CD4-positive, alpha-beta T cell (primary cell): Measurements from ENCODE around the gene SMOC1. TPM values are rescaled to one million over a fixed set of nuclear protein-coding genes. Genes with fewer than 3 reads are reported as not detected.

Source experiments
- ATAC-seq: fragments of 200-7000 bp; cut with Tn5 transposase; one replicate; pipeline ENCODE4 v1.10.0; 2022; ENCODE audit warnings: mild to moderate bottlenecking; ENCODE audit not compliant: poor library complexity
- CTCF ChIA-PET: fragments of 350-600 bp; sonication (Branson Sonifier 250); formaldehyde crosslinking; loops from one replicate; lab custom pipeline; 2021; ENCODE audit warnings: antibody characterized with exemption, inconsistent platforms; lab: Charles Lee
- POLR2A ChIA-PET: fragments of 350-600 bp; sonication (Branson Sonifier 250); formaldehyde crosslinking; loops from one replicate; lab custom pipeline; 2021; ENCODE audit warnings: antibody characterized with exemption, inconsistent platforms; lab: Charles Lee
- DNase-seq, 14 experiments: peaks; one replicate each; pipeline ENCODE4 v3.0.0-alpha.2; 2013 to 2020; ENCODE audit warnings: mixed read lengths in 2 of 14
- H3K27ac ChIP-seq, 2 donors: one replicate each; pipeline versions ENCODE4 v1.5.1 to v1.7.0; 2013; ENCODE audit warnings: low read length in 2 of 2, low read depth in 1 of 2, mild to moderate bottlenecking in 1 of 2
- H3K27me3 ChIP-seq, 2 experiments: 1 replicate in 1 of 2; 2 replicates in 1 of 2; pipeline versions ENCODE4 v1.6.1 to v1.7.0; 2013; ENCODE audit warnings: low read length in 2 of 2, control low read depth in 1 of 2, mild to moderate bottlenecking in 1 of 2, moderate library complexity in 1 of 2; ENCODE audit not compliant: insufficient read depth in 2 of 2, control insufficient read depth in 1 of 2
- H3K36me3 ChIP-seq: one replicate; pipeline ENCODE4 v1.6.1; 2013; ENCODE audit warnings: low read length, control low read depth; ENCODE audit not compliant: insufficient read depth
- H3K4me1 ChIP-seq: one replicate; pipeline ENCODE4 v1.6.1; 2013; ENCODE audit warnings: low read length, control low read depth; ENCODE audit not compliant: insufficient read depth
- H3K4me3 ChIP-seq: one replicate; pipeline ENCODE4 v1.5.1; 2013; ENCODE audit warnings: mild to moderate bottlenecking, low read length, moderate library complexity
- H3K9me3 ChIP-seq, 2 experiments: 1 replicate in 1 of 2; 2 replicates in 1 of 2; pipeline versions ENCODE4 v1.6.1 to v1.7.0; 2013; ENCODE audit warnings: low read length in 2 of 2, mild to moderate bottlenecking in 2 of 2, control low read depth in 1 of 2, moderate library complexity in 1 of 2; ENCODE audit not compliant: control insufficient read depth in 1 of 2, insufficient read depth in 1 of 2
- H3K27ac Mint-ChIP-seq: one replicate; pipeline ENCODE4 v1.8.0; 2020; ENCODE audit warnings: mixed read lengths
- H3K27me3 Mint-ChIP-seq: one replicate; pipeline ENCODE4 v1.8.0; 2021; ENCODE audit warnings: mixed read lengths
- H3K36me3 Mint-ChIP-seq: one replicate; pipeline ENCODE4 v1.8.0; 2021; ENCODE audit warnings: low read depth, mixed read lengths
- H3K4me1 Mint-ChIP-seq: one replicate; pipeline ENCODE4 v1.8.0; 2021; ENCODE audit warnings: low read depth, mixed read lengths
- H3K4me3 Mint-ChIP-seq: one replicate; pipeline ENCODE4 v1.8.0; 2020; ENCODE audit warnings: mild to moderate bottlenecking, mixed read lengths
- H3K9me3 Mint-ChIP-seq: one replicate; pipeline ENCODE4 v1.8.0; 2020; ENCODE audit warnings: mixed read lengths
- intact Hi-C, 2 experiments: fragments of 100-400 bp; cut with DNase I in 1 of 2; cut with micrococcal nuclease in 1 of 2; formaldehyde crosslinking; loops; one replicate each; pipeline versions ENCODE4 v1.15.1 to v1.9.0; 2023 to 2025; cut with DNase I, micrococcal nuclease
- total RNA-seq, 174 experiments: library from RNA in 2 of 174; stranded (reverse) in 2 of 174; gene quantifications; one replicate each; pipeline ENCODE4 v1.2.3 and lab custom pipeline; 2021 to 2026
- TF ChIP-seq, protein P1 (sequence below): fragments of 200-600 bp; IDR thresholded peaks from one replicate; pipeline ENCODE4 v1.8.0; 2022; ENCODE audit warnings: antibody characterized with exemption, mild to moderate bottlenecking

Gene SMOC1
- total RNA-seq, 2 experiments from 2014 or later, result not detected

DNA sequence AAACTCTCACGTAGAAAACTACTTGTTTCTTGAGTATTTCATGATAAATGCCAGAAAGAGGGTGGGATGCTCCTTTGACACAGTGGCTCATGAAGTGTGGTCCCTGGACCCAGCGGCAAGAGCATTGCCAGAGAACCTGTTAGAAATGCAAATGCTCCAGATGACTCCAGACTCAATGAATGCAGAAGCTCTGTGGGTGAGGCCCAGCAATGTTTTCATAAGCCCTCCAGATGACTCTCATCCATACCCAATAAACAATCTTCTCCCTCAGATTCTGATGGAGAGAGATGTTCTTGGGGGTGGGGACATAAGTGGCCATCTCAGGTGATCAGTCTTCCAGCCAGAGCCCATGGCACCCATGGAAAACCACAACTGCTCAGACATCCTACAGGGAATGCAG is 88.9 kb downstream of the SMOC1 start:
- no peaks in the 10 kb centered on the region for H3K36me3 ChIP-seq
- no peak for DNase-seq
- Mint-ChIP-seq H3K4me3 (no peak overlapping the region), H3K4me1 (no peaks in the 10 kb centered on the region), H3K36me3 (no peaks in the 10 kb centered on the region), H3K9me3 (no peaks in the 10 kb centered on the region), H3K27me3 (peaks cover 18% of the 10 kb centered on the region), H3K27ac (no peak overlapping the region)
- H3K4me1 ChIP-seq, result no peaks in the 10 kb centered on the region
- H3K27me3 ChIP-seq, result peaks cover 0 to 6% of the 10 kb centered on the region in 2 experiments
- intact Hi-C loops, result no loop called here
- ChIA-PET CTCF (no interaction called here), POLR2A (no interaction called here)
- no peak for ATAC-seq
- no peaks in the 10 kb centered on the region for H3K9me3 ChIP-seq
- no peak overlapping the region for H3K4me3 ChIP-seq
- TF ChIP-seq, protein P1, sequence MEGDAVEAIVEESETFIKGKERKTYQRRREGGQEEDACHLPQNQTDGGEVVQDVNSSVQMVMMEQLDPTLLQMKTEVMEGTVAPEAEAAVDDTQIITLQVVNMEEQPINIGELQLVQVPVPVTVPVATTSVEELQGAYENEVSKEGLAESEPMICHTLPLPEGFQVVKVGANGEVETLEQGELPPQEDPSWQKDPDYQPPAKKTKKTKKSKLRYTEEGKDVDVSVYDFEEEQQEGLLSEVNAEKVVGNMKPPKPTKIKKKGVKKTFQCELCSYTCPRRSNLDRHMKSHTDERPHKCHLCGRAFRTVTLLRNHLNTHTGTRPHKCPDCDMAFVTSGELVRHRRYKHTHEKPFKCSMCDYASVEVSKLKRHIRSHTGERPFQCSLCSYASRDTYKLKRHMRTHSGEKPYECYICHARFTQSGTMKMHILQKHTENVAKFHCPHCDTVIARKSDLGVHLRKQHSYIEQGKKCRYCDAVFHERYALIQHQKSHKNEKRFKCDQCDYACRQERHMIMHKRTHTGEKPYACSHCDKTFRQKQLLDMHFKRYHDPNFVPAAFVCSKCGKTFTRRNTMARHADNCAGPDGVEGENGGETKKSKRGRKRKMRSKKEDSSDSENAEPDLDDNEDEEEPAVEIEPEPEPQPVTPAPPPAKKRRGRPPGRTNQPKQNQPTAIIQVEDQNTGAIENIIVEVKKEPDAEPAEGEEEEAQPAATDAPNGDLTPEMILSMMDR, result no peak
- no peak overlapping the region for H3K27ac ChIP-seq

DNA sequence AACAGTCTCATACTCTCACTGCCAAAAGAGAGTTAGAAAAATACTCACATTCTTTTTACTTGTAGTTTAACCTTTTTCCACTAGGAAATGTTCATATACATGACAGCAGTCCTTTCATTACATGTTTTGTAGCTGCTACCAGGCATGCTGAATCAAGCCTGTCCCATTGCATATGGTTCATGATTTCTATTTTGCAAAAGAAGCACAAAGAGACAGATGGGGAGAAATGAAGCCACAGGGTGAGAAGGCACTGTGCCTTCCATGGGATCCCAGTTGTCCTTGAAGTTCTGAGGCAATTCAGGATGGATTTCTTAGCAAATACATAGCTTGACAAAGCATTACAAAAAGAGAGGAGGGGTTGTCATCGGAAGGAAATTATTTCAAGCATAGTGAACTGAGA is 89.5 kb downstream of the SMOC1 start:
- Histone ChIP-seq H3K4me3 (no peak overlapping the region), H3K4me1 (no peaks in the 10 kb centered on the region), H3K27me3 (peaks cover 0 to 5% of the 10 kb centered on the region in 2 experiments), H3K9me3 (no peaks in the 10 kb centered on the region), H3K36me3 (no peaks in the 10 kb centered on the region), H3K27ac (no peak overlapping the region)
- H3K9me3 Mint-ChIP-seq, result no peaks in the 10 kb centered on the region
- H3K27me3 Mint-ChIP-seq, result peaks cover 13% of the 10 kb centered on the region
- no peak for ATAC-seq
- no peaks in the 10 kb centered on the region for H3K4me1 Mint-ChIP-seq
- H3K4me3 Mint-ChIP-seq, result no peak overlapping the region
- no peaks in the 10 kb centered on the region for H3K36me3 Mint-ChIP-seq
- TF ChIP-seq, protein P1, result no peak
- no peak for DNase-seq
- POLR2A ChIA-PET, result no interaction called here
- CTCF ChIA-PET, result no interaction called here
- intact Hi-C loops, result no loop called here
- no peak overlapping the region for H3K27ac Mint-ChIP-seq

DNA sequence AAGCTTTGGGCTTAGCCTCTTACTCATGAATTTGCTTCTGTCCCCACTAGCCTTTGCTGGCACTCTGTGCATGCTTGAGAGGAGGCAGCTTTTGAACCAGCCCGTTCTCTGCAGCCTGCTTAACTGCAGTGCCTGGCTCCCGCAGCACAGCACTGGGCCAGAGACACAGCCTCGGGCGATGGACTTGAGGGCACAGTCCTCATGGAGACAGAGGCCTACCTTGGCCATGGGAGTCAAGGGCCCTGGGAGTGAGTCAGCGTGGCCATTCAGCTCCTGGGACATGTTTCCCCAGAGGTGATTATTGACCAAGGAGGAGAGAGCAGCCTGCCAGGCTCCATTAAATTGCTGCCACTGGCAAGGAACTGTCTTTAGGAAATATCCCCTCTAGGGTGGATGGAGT is 93.5 kb downstream of the SMOC1 start:
- DNase-seq (no peak), ATAC-seq (no peak)
- intact Hi-C loops, result no loop called here
- H3K27me3 Mint-ChIP-seq, result peaks cover 16% of the 10 kb centered on the region
- Histone ChIP-seq H3K4me1 (no peaks in the 10 kb centered on the region), H3K27ac (no peak overlapping the region), H3K36me3 (no peaks in the 10 kb centered on the region), H3K9me3 (no peaks in the 10 kb centered on the region), H3K4me3 (no peak overlapping the region), H3K27me3 (peaks cover 0 to 4% of the 10 kb centered on the region in 2 experiments)
- H3K36me3 Mint-ChIP-seq, result no peaks in the 10 kb centered on the region
- H3K4me3 Mint-ChIP-seq, result no peak overlapping the region
- H3K4me1 Mint-ChIP-seq, result no peaks in the 10 kb centered on the region
- CTCF ChIA-PET, result no interaction called here
- POLR2A ChIA-PET, result no interaction called here
- H3K9me3 Mint-ChIP-seq, result no peaks in the 10 kb centered on the region
- no peak overlapping the region for H3K27ac Mint-ChIP-seq
- TF ChIP-seq, protein P1, result no peak
